Peyer's patch (tissue), 4 donors: ENCODE measurements around the gene PON3. TPM values are rescaled to one million over a fixed set of nuclear protein-coding genes. Genes with fewer than 3 reads are reported as not detected.
A peak's percentile ranks its signal among the peaks of the same experiment; 100 is the strongest.

Experiments used
- DNase-seq, 3 donors: peaks; one replicate each; pipeline ENCODE4 v3.0.0-alpha.2; 2017 to 2019
- H3K27ac ChIP-seq, 4 donors: fragments of 200-600 bp; sonication (generic); one replicate each; pipeline ENCODE4 v1.5.1; 2016 to 2019
- H3K27me3 ChIP-seq, 2 donors: fragments of 200-600 bp; sonication (generic); one replicate each; pipeline ENCODE4 v1.5.1; 2019
- H3K36me3 ChIP-seq, 3 donors: fragments of 200-600 bp; sonication (generic); one replicate each; pipeline ENCODE4 v1.5.1; 2016 to 2019
- H3K4me1 ChIP-seq, 4 donors: fragments of 200-600 bp; sonication (generic); one replicate each; pipeline ENCODE4 v1.5.1; 2016 to 2019
- H3K4me3 ChIP-seq, 4 donors: fragments of 200-600 bp; sonication (generic); 1 replicate in 3 of 4; 2 replicates in 1 of 4; pipeline ENCODE4 v1.5.1; 2016 to 2019; ENCODE audit warnings: mild to moderate bottlenecking in 1 of 4
- H3K9me3 ChIP-seq, 4 donors: fragments of 200-600 bp; sonication (generic); one replicate each; pipeline ENCODE4 v1.5.1; 2016 to 2019; ENCODE audit warnings: mild to moderate bottlenecking in 1 of 4
- CTCF ChIP-seq, 6 experiments: fragments of 450-650 bp in 4 of 6; fragments of 200-600 bp in 2 of 6; sonication (generic) in 1 of 6; IDR thresholded peaks; one replicate each; pipeline ENCODE4 v1.5.1; 2017 to 2019; ENCODE audit warnings: antibody characterized with exemption in 6 of 6, mild to moderate bottlenecking in 3 of 6, moderate library complexity in 1 of 6
- POLR2A ChIP-seq, 2 donors: fragments of 450-650 bp; IDR thresholded peaks; one replicate each; pipeline ENCODE4 v1.5.1; 2017; ENCODE audit warnings: antibody characterized with exemption in 2 of 2, mild to moderate bottlenecking in 2 of 2, moderate library complexity in 2 of 2
- total RNA-seq, 4 donors: library from RNA; depleted of rRNA; stranded (reverse); fragments of >200 nt; gene quantifications; one replicate each; pipeline ENCODE4 v1.1.0, GENCODE V29; 2016

Gene PON3
- total RNA-seq, 4 donors from 2014 or later, result 2.9 to 9.1 (median 5.5) TPM; not detected in 1

- no peaks in the 10 kb centered on the region for H3K4me1 ChIP-seq
- H3K27me3 ChIP-seq, result no peaks in the 10 kb centered on the region
- H3K9me3 ChIP-seq, result no peaks in the 10 kb centered on the region
- TF ChIP-seq CTCF (IDR thresholded peaks at IDR 0.05) (no peak), POLR2A (IDR thresholded peaks at IDR 0.05) (no peak)
- no peak for DNase-seq
- no peak overlapping the region for H3K4me3 ChIP-seq
- no peaks in the 10 kb centered on the region for H3K36me3 ChIP-seq
- no peak overlapping the region for H3K27ac ChIP-seq
These were observed 55.7 kb downstream of the PON3 start for GRCh38 chr7:95340491-95340890.

GRCh38 chr7:95338832-95339231 is 57.3 kb downstream of the PON3 start:
- no peaks in the 10 kb centered on the region for H3K4me1 ChIP-seq
- TF ChIP-seq CTCF (IDR thresholded peaks at IDR 0.05), result no peak
- TF ChIP-seq POLR2A (IDR thresholded peaks at IDR 0.05), result no peak
- no peak overlapping the region for H3K4me3 ChIP-seq
- no peak for DNase-seq
- H3K27ac ChIP-seq, result no peak overlapping the region
- no peaks in the 10 kb centered on the region for H3K27me3 ChIP-seq
- H3K9me3 ChIP-seq, result no peaks in the 10 kb centered on the region
- H3K36me3 ChIP-seq, result no peaks in the 10 kb centered on the region

- no peaks in the 10 kb centered on the region for H3K9me3 ChIP-seq
- no peak overlapping the region for H3K27ac ChIP-seq
- peaks cover 0 to 2% (median 0%) of the 10 kb centered on the region in 4 donors for H3K4me1 ChIP-seq
- DNase-seq, result no peak
- no peaks in the 10 kb centered on the region for H3K36me3 ChIP-seq
- TF ChIP-seq POLR2A (IDR thresholded peaks at IDR 0.05) (no peak), CTCF (IDR thresholded peaks at IDR 0.05) (no peak)
- H3K4me3 ChIP-seq, result no peak overlapping the region
- H3K27me3 ChIP-seq, result no peaks in the 10 kb centered on the region
These were observed 61.1 kb downstream of the PON3 start for GRCh38 chr7:95335093-95335492.

GRCh38 chr7:95334447-95334846 is 61.7 kb downstream of the PON3 start:
- H3K27ac ChIP-seq, result no peak overlapping the region
- H3K27me3 ChIP-seq, result no peaks in the 10 kb centered on the region
- H3K4me3 ChIP-seq, result no peak overlapping the region
- no peaks in the 10 kb centered on the region for H3K9me3 ChIP-seq
- no peak for TF ChIP-seq CTCF (IDR thresholded peaks at IDR 0.05)
- no peak for TF ChIP-seq POLR2A (IDR thresholded peaks at IDR 0.05)
- DNase-seq, result no peak
- H3K36me3 ChIP-seq, result no peaks in the 10 kb centered on the region
- peaks cover 0 to 3% (median 0%) of the 10 kb centered on the region in 4 donors for H3K4me1 ChIP-seq

GRCh38 chr7:95330961-95331337 is 65.2 kb downstream of the PON3 start:
- Histone ChIP-seq H3K4me3 (peak overlapping the region in 3 of 4 donors; percentile 11 to 44 (median 35)), H3K9me3 (no peaks in the 10 kb centered on the region), H3K27me3 (no peaks in the 10 kb centered on the region), H3K36me3 (no peaks in the 10 kb centered on the region), H3K27ac (no peak overlapping the region), H3K4me1 (peaks cover 0 to 3% (median 0%) of the 10 kb centered on the region in 4 donors)
- no peak for TF ChIP-seq CTCF (IDR thresholded peaks at IDR 0.05)
- no peak for TF ChIP-seq POLR2A (IDR thresholded peaks at IDR 0.05)
- DNase-seq, result no peak
